Measurements from ENCODE around the gene CCDC171. TPM values are rescaled to one million over a fixed set of nuclear protein-coding genes. Genes with fewer than 3 reads are reported as not detected.

CCDC171 gene
- total and polyA plus RNA-seq, 2 experiments from 2014 or later: 4.4 to 5.1 TPM

DNA sequence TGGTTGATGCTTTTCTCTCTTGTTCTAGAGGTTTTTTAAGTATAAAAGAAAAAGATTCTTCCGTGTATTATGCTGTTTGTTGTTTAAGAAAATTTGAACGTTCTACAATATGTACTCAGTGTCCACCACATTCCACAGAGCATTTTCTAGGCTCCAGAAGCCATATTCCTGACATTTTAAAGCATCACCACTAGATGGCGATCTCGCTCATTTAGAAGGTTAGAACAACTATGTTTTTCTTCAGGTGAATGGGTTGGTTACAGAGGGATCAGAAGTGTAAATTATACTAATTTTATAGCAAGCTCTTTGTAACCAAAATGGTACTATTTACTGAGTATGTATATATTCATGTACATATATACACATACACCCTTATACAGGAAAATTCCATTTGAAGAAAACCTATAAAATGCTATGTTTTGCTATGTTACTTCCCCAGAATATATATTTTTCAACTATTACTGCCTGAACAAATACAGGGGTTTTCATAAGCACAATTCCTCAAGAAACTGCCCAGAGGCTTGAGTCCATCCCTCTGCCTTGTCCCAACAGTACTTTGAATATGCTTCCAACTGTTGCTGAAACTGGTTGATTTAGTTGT, 284.3 kb downstream of the CCDC171 start:
- Mint-ChIP-seq H3K27me3 (ENCODE audit: insufficient read depth, low read depth, poor library complexity) (no peaks in the 10 kb centered on the region), H3K27ac (no peak overlapping the region), H3K9me3 (no peaks in the 10 kb centered on the region), H3K4me1 (no peaks in the 10 kb centered on the region), H3K36me3 (ENCODE audit: low read depth) (no peaks in the 10 kb centered on the region), H3K4me3 (no peak overlapping the region)
- H3F3A ChIP-seq (replicated peaks; ENCODE audit: low read depth): no peaks in the 10 kb centered on the region
- peak; percentile 80 for DNase-seq (ENCODE audit: low spot score)
- H3K9me2 ChIP-seq (ENCODE audit: insufficient read depth): no peaks in the 10 kb centered on the region
- H4K20me1 ChIP-seq (replicated peaks; ENCODE audit: insufficient read depth): no peaks in the 10 kb centered on the region
- H2AFZ ChIP-seq: no peak overlapping the region
- ATAC-seq: peak; percentile 77
- no peak overlapping the region for H3K27ac ChIP-seq (ENCODE audit: low read depth)
- no peak overlapping the region for H3K4me3 ChIP-seq
- no peaks in the 10 kb centered on the region for H3K27me3 ChIP-seq (ENCODE audit: insufficient read depth)
- no peaks in the 10 kb centered on the region for H3K36me3 ChIP-seq (ENCODE audit: insufficient read depth)
- H3K4me2 ChIP-seq: no peak overlapping the region
- no peaks in the 10 kb centered on the region for H3K4me1 ChIP-seq (ENCODE audit: insufficient read depth)
- TF ChIP-seq, protein P1, sequence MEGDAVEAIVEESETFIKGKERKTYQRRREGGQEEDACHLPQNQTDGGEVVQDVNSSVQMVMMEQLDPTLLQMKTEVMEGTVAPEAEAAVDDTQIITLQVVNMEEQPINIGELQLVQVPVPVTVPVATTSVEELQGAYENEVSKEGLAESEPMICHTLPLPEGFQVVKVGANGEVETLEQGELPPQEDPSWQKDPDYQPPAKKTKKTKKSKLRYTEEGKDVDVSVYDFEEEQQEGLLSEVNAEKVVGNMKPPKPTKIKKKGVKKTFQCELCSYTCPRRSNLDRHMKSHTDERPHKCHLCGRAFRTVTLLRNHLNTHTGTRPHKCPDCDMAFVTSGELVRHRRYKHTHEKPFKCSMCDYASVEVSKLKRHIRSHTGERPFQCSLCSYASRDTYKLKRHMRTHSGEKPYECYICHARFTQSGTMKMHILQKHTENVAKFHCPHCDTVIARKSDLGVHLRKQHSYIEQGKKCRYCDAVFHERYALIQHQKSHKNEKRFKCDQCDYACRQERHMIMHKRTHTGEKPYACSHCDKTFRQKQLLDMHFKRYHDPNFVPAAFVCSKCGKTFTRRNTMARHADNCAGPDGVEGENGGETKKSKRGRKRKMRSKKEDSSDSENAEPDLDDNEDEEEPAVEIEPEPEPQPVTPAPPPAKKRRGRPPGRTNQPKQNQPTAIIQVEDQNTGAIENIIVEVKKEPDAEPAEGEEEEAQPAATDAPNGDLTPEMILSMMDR (conservative IDR thresholded peaks at IDR 0.05; ENCODE audit: low read depth in 2 of 2): peak; percentile 80 to 90
- no peak for TF ChIP-seq NANOG (IDR thresholded peaks at IDR 0.05; ENCODE audit: borderline replicate concordance)
- H3K79me2 ChIP-seq (replicated peaks; ENCODE audit: insufficient read depth): no peaks in the 10 kb centered on the region

GRCh38 chr9:15842051-15842450, 289.2 kb downstream of the CCDC171 start:
- Histone ChIP-seq H2AFZ (no peak overlapping the region), H3K4me1 (ENCODE audit: insufficient read depth) (no peaks in the 10 kb centered on the region), H3K79me2 (replicated peaks; ENCODE audit: insufficient read depth) (no peaks in the 10 kb centered on the region), H3K27ac (ENCODE audit: low read depth) (no peak overlapping the region), H3F3A (replicated peaks; ENCODE audit: low read depth) (no peaks in the 10 kb centered on the region), H4K20me1 (replicated peaks; ENCODE audit: insufficient read depth) (no peaks in the 10 kb centered on the region), H3K9me2 (ENCODE audit: insufficient read depth) (no peaks in the 10 kb centered on the region), H3K36me3 (ENCODE audit: insufficient read depth) (no peaks in the 10 kb centered on the region), H3K4me2 (no peak overlapping the region), H3K27me3 (ENCODE audit: insufficient read depth) (no peaks in the 10 kb centered on the region), H3K4me3 (no peak overlapping the region)
- no peak overlapping the region for H3K27ac Mint-ChIP-seq
- DNase-seq (ENCODE audit: low spot score) (no peak), ATAC-seq (no peak)
- no peaks in the 10 kb centered on the region for H3K27me3 Mint-ChIP-seq (ENCODE audit: insufficient read depth, low read depth, poor library complexity)
- no peak overlapping the region for H3K4me3 Mint-ChIP-seq
- H3K4me1 Mint-ChIP-seq: no peaks in the 10 kb centered on the region
- H3K9me3 Mint-ChIP-seq: no peaks in the 10 kb centered on the region
- no peaks in the 10 kb centered on the region for H3K36me3 Mint-ChIP-seq (ENCODE audit: low read depth)
- TF ChIP-seq JUNB (IDR thresholded peaks at IDR 0.05; ENCODE audit: unreplicated experiment) (no peak), EZH2 (IDR thresholded peaks at IDR 0.05; ENCODE audit: low read depth, unreplicated experiment) (no peak), CREB1 (CRISPR knock-in tag; IDR thresholded peaks at IDR 0.05; ENCODE audit: low read depth) (no peak), STAT1 (IDR thresholded peaks at IDR 0.05; ENCODE audit: unreplicated experiment) (no peak), NANOG (IDR thresholded peaks at IDR 0.05; ENCODE audit: borderline replicate concordance) (no peak), POLR2AphosphoS5 (IDR thresholded peaks at IDR 0.05; ENCODE audit: low read depth) (no peak), ZNF331 (CRISPR knock-in tag; IDR thresholded peaks at IDR 0.05; ENCODE audit: low read depth) (no peak), EZH2phosphoT487 (IDR thresholded peaks at IDR 0.05; ENCODE audit: unreplicated experiment) (no peak), ZNF114 (CRISPR knock-in tag; IDR thresholded peaks at IDR 0.05) (no peak), ZNF462 (CRISPR knock-in tag; IDR thresholded peaks at IDR 0.05) (no peak)
- TF ChIP-seq, protein P1 (conservative IDR thresholded peaks at IDR 0.05; ENCODE audit: low read depth in 2 of 2): no peak

Data from GM23338 (cell line).